Left cardiac atrium (tissue), 4 donors: ENCODE results near the gene PIPOX. TPM values are rescaled to one million over a fixed set of nuclear protein-coding genes. Genes with fewer than 3 reads are reported as not detected.

Experiments
- ATAC-seq, 2 donors: fragments of 200-7000 bp; cut with Tn5 transposase; one replicate each; pipeline ENCODE4 v1.9.1; 2020; ENCODE audit warnings: mild to moderate bottlenecking in 2 of 2, moderate library complexity in 2 of 2
- DNase-seq: peaks from one replicate; pipeline ENCODE4 v3.0.0-alpha.2; 2020
- intact Hi-C, 2 donors: fragments of 100-400 bp; cut with DNase I; formaldehyde crosslinking; loops; one replicate each; pipeline versions ENCODE4 v1.14.1 to v1.15.1; 2022 to 2023
- total RNA-seq, 2 donors: library from RNA; stranded (reverse); fragmentation: NEBNext Ultra II Directional; extraction: Animal tissue kit (Norgen Biotek cat#: 25700); gene quantifications; one replicate each; pipeline ENCODE4 v1.2.1, GENCODE V29; 2021
- donor health status: DM: no; HTN: yes; CAD: no.
- donor health status: DM: no; HTN: yes; CAD: no; lungs with severe emphysema.
- donor health status: DM: yes; HTN: yes; CAD: no.
- donor health status: Dilated cardiomyopathy.

The PIPOX gene
- total RNA-seq, 2 donors from 2014 or later: 0.55 to 0.91 TPM

- intact Hi-C loops: no loop called here
- DNase-seq: no peak
- ATAC-seq: no peak
These were observed 24.0 kb upstream of the PIPOX start for GRCh38 chr17:29018788-29019474.

GRCh38 chr17:29019475-29020181 lies 23.3 kb upstream of the PIPOX start:
- intact Hi-C loops: no loop called here
- DNase-seq (no peak), ATAC-seq (peak in 1 of 2 donors; percentile 57)

GRCh38 chr17:29020576-29020975 lies 22.4 kb upstream of the PIPOX start:
- intact Hi-C loops: no loop called here
- no peak for ATAC-seq

GRCh38 chr17:29021226-29021625 lies 21.7 kb upstream of the PIPOX start:
- ATAC-seq (no peak), DNase-seq (no peak)
- intact Hi-C loops: no loop called here

More at GRCh38 chr17:29020576-29020975, 22.4 kb upstream of the PIPOX start:
- DNase-seq: no peak

GRCh38 chr17:29022074-29022473 lies 20.9 kb upstream of the PIPOX start:
- DNase-seq: no peak
- intact Hi-C loops: no loop called here
- ATAC-seq: no peak

- intact Hi-C loops: no loop called here
- DNase-seq (no peak), ATAC-seq (no peak)
These were observed 18.5 kb upstream of the PIPOX start for GRCh38 chr17:29024316-29024952.

GRCh38 chr17:29031488-29031887 lies 11.5 kb upstream of the PIPOX start:
- DNase-seq: no peak
- ATAC-seq: no peak
- intact Hi-C loops: no loop called here

GRCh38 chr17:29032013-29032856 lies 10.7 kb upstream of the PIPOX start:
- DNase-seq: no peak
- no peak for ATAC-seq
- intact Hi-C loops: no loop called here

- DNase-seq: no peak
- ATAC-seq: no peak
- intact Hi-C loops: no loop called here
These were observed 10.1 kb upstream of the PIPOX start for GRCh38 chr17:29032857-29033197.

GRCh38 chr17:29034510-29034909 lies 8.4 kb upstream of the PIPOX start:
- intact Hi-C loops: no loop called here
- DNase-seq (no peak), ATAC-seq (no peak)

- intact Hi-C loops: no loop called here
- DNase-seq (no peak), ATAC-seq (no peak)
These were observed 6.4 kb upstream of the PIPOX start for GRCh38 chr17:29036584-29036983.

GRCh38 chr17:29037739-29038084 lies 5.2 kb upstream of the PIPOX start:
- no peak for DNase-seq
- intact Hi-C loops: no loop called here
- no peak for ATAC-seq

- DNase-seq (no peak), ATAC-seq (no peak)
- intact Hi-C loops: no loop called here
These were observed 4.7 kb upstream of the PIPOX start for GRCh38 chr17:29038085-29038795.

- intact Hi-C loops: no loop called here
- ATAC-seq (peak; percentile 45 to 63), DNase-seq (no peak)
These were observed 3.0 kb upstream of the PIPOX start for GRCh38 chr17:29039764-29040598.

- no peak for ATAC-seq
- no peak for DNase-seq
- intact Hi-C loops: no loop called here
These were observed 1.9 kb upstream of the PIPOX start for GRCh38 chr17:29041091-29041490.

- ATAC-seq (no peak), DNase-seq (no peak)
- intact Hi-C loops: no loop called here
These were observed 1.4 kb upstream of the PIPOX start for GRCh38 chr17:29041571-29041970.

- intact Hi-C loops: no loop called here
- DNase-seq: no peak
- no peak for ATAC-seq
These were observed 789 bp upstream of the PIPOX start for GRCh38 chr17:29042026-29042678.
